NT2/D1 (cell line): ENCODE results near the gene KRT222.

Experiments used
- YY1 ChIP-seq: IDR thresholded peaks from 2 replicates; pipeline ENCODE4 v1.6.1; 2011; ENCODE audit not compliant: insufficient read length, insufficient read depth
- ZNF274 ChIP-seq: IDR thresholded peaks from 2 replicates; pipeline ENCODE4 v1.6.1; 2011; ENCODE audit warnings: mild to moderate bottlenecking, low read depth, low read length

GRCh38 chr17:40714473-40714872 lies 49.5 kb upstream of the KRT222 start:
- TF ChIP-seq YY1 (no peak), ZNF274 (no peak)
